Stimulated activated CD8-positive, alpha-beta memory T cell treated with anti-CD3 and anti-CD28 coated beads, Interleukin-4, amount 100 ng/mL, for 1 hour (primary cell): ENCODE data around the gene KLRB1.
"Not testable (repeated sequence)": the region's sequence is repeated elsewhere in the genome, so short reads cannot be mapped to it uniquely, and the experiment has no call there.

Experiments
- DNase-seq, 2 donors: peaks; one replicate each; pipeline ENCODE4 v3.0.0-alpha.2; 2020; ENCODE audit warnings: low read depth in 2 of 2, low spot score in 1 of 2

The KLRB1 gene

GRCh38 chr12:9625019-9625418, 17.3 kb upstream of the KLRB1 start:
- no peak for DNase-seq

- no peak for DNase-seq
Observed at GRCh38 chr12:9619411-9620179, 11.9 kb upstream of the KLRB1 start.

- not testable (repeated sequence) for DNase-seq
Observed at GRCh38 chr12:9618906-9619305, 11.2 kb upstream of the KLRB1 start.

DNA sequence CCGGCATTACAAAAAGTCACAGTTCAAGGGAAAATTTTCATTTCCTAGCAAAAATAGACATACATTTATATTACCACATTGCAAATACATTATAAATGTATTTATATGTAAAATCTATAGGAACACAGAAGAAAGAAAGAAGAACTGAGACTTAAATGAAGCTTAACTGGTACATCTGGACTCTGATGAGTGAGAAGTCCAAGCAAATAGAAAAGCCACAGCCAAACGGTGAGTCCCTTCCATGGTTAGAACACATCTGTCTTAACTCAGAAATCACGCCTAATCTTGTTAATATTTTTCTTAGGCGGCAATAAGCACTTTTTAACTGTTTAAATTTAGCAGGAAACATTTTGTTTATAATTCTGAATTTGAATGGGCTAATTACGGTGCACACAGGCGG, 9.4 kb upstream of the KLRB1 start:
- DNase-seq = no peak

DNA sequence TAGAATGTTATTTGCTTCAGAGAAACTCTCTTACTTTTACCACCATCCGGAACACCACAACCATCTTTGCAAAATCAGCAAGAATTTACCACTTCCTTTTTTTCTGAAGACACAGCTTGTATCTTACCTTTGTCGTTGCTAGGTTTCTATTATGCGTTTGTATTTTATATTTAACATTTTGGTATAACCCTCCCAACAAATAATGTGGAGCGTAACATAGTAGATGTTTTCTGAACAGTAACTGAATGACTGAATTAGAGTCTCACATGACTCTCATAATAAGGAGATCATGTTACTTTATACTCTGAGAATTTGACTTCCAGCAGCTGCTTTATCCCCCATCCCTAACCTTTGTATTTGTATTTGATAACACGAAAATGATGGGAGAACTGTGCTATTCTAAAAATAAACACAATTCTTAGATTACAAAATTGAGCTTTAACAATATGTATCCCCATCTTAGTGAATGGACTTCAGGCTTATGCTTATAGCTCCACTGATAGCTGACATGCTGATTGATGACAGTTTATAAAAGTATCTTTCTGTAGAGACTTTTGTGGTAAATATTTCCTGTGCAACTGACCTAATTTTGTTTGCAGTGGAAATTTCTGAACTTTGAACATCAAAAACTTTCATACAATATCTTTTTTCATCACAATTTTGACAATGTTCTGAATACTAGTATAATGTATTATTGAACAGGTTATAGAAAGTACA, 7.9 kb upstream of the KLRB1 start:
- no peak for DNase-seq

DNA sequence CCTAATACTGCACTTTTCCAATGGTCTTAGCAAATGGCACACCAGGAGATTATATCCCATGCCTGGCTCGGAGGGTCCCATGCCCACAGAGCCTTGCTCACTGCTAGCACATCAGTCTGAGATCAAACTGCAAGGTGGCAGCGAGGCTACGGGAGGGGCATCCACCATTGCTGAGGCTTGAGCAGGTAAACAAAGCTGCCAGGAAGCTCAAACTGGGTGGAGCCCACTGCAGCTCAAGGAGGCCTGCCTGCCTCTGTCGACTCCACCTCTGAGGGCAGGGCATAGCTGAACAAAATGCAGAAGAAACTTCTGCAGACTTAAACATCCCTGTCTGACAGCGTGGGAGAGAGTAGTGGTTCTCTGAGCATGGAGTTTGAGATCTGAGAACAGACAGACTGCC, 2.9 kb upstream of the KLRB1 start:
- not testable (repeated sequence) for DNase-seq

GRCh38 chr12:9606736-9607372, 862 bp downstream of the KLRB1 start:
- no peak for DNase-seq

DNA sequence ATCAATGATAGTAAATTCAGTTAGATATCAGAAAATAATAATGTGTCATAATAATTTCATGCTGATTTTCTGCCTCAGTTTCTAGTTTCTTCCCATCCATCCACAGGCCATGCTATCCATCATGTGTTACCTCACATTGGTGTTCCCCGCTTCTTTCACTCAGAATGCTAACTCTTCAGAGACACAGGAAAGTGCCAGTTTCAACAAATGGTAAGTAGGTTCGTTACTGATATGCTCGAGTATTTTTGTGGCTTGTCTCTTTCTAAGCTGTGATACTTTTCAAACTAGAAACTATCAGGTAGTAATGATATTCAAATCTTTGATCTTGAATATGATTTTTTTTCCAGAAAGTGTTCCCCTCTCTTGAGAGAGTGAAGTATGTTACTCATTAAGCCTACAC, 1.5 kb downstream of the KLRB1 start:
- no peak for DNase-seq

GRCh38 chr12:9605483-9605882, 2.2 kb downstream of the KLRB1 start:
- no peak for DNase-seq

DNA sequence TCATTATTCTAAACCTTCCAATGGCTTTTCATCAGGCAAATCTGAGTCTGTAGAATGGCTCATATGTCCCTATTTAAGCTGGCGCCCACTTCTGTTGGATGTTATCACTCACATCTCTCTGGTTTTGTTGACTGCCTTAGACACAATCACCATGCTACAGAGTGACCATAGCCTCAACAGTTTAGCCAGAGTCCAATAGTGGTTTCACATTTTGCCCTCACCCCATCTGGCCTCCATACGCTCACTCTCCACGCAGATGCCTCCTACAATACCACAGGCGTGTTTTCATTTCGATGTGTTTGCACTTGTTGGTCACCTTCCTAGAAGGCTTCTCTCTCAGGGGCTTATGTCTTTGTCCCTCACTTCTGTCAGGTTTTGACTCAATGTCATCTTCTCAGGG, 3.4 kb downstream of the KLRB1 start:
- no peak for DNase-seq

DNA sequence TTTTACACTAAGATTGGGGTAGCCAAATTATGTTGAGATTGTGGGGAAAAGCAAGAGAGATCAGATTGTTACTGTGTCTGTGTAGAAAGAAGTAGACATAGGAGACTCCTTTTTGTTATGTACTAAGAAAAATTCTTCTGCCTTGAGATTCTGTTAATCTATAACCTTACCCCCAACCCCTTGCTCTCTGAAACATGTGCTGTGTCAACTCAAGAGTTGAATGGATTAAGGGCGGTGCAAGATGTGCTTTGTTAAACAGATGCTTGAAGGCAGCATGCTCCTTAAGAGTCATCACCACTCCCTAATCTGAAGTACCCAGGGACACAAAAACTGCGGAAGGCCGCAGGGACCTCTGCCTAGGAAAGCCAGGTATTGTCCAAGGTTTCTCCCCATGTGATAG, 7.3 kb downstream of the KLRB1 start:
- not testable (repeated sequence) for DNase-seq

DNA sequence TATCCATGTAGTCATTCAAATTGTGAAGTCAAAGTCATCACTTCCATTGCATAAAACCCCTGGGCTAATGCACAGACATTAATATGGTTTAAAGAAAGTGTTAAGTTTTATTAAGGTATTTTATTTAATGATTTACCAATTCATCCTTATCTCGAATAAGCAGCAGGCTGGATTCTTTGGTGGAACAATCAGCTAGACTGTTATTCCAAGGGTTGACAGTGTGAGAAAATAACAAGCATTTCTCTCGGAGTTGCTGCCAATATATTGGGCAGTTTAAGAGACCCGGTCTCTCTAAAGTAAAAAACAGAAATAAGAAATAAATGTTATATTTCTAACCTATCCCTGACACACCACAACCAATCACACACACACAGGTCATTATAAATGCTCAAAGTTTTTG, 9.4 kb downstream of the KLRB1 start:
- no peak for DNase-seq

GRCh38 chr12:9597365-9597764, 10.4 kb downstream of the KLRB1 start:
- DNase-seq = no peak

- DNase-seq = no peak
Observed at GRCh38 chr12:9590441-9590840, 17.3 kb downstream of the KLRB1 start.

GRCh38 chr12:9588749-9589148, 19.0 kb downstream of the KLRB1 start:
- no peak for DNase-seq

DNA sequence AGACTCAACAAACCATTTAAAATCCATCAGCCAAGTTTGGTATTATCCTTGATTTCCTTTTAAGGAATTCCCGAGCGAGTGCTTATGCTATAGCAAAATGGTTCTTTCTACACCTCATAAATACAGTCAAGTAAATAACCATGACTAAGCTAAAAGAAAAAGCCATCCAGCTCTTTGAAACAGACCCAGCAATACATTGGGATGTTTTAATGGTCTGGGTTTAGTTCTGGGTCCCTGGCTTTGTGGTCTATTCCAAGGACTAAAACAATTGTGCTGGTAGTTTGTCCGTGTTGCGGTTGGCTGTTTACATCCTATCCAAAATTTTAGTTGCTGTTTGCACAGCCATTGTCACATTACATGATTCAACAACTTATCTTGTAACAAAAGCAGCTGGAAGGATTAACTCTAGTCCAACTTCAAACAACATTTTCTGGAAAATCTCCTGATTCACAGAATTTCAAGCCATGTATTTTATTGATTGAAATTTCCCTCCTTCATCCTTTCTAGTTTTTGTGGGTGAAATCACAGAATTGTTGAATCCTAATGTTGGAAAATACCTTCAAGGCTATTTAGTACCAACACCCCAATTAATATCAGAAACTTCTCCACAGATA, 19.6 kb downstream of the KLRB1 start:
- no peak for DNase-seq

DNA sequence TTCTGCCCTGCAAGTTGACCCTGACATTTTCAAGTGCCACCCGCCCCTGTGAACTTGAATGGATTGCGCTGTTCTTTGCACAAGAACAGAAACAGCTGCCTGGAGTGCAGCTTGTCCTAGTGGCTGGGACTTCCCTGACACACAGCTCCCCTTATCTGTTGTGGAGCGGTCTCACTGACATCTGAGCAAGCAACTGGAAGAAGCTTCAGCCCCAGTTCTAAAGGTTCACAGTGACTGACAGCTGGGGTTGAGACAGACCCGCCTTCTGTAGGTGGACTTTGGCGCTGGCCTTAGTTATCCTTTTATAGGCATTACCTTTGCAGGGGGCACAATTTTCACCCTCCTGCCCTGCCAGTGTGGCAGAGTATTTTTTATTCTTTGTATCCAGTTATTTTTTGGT, 30.0 kb downstream of the KLRB1 start:
- DNase-seq = not testable (repeated sequence)

DNA sequence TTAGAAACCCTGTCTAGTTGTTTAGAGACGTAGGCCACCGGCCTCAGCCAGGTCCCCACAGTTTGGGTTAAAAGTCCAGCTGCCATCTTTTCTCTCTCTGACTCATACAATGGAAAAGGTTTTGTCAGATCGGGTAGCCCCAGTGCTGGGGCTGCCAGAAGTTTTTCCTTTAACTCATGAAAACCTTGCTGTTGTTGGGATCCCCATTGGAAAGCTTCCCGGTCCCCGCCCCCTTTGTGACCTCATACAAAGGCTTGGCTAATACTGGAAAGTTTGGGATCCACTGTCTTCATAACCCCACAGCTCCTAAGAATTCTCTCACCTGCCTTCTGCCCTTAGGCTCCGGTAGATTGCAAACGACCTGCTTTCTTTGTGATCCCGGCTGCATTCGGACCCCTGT, 40.6 kb downstream of the KLRB1 start:
- not testable (repeated sequence) for DNase-seq

DNA sequence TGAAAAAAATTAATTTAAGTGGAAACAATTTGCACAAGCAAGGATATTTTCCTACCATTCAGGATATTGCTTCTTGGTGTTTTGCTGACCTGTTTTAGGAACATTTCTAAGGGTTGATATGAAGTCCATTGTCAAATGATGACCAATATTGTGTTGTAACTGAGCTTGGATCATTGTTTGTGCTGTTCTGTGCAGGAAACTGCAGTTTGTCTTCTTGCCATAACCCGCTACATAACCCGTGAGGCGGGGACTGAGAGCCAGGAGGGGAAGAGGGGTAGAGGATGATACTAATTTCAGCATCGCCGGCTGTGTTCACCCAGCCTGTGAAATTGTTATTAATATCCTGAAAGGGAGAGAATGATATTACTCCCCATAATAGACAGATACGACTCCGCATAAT, 41.6 kb downstream of the KLRB1 start:
- not testable (repeated sequence) for DNase-seq

DNA sequence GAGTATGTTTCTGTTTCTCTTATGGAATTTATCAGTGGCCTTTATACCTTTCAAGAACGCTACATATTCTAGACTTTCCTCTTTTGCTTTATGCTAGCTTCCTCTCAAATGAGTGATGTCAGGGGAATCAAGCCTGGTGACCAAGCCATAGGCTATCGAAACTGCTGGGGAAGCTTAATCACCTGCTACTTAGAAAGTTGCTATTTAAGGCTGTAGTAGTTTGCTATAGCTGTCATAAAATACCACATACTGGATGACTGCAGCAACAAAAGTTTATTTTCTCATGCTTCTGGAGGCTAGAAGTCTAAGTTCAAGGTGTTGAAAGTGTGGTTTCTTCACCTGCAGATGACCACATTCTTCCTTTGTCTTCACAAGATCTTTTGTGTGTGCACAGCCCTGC, 43.3 kb downstream of the KLRB1 start:
- not testable (repeated sequence) for DNase-seq

DNA sequence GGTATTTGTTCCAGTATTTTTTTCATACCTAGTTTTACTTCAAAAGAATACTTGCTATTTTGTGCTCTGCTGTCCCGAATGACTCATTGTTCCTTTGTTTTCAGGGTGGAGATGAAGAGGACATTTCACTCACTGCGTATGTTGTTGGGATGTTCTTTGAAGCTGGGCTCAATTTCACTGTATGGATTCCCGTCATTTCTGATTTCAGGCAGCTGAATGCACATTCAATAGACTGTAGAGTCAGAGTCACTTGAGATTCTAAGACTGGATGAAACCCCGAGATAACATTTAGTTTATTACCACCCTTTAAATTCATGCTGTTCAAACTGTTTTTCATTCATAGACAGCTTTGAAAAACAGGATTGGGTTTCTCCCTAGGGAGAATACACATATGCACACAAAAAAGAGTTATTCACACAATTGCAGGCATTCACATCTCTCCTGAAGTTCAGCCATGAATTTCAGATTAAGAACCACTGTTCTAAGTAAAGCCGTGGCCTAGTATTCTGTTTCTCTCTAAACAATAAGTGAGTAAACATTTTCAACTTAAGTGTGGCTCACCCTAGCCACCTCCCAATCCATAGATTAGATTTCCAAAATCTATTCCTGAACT, 44.8 kb downstream of the KLRB1 start:
- not testable (repeated sequence) for DNase-seq
